Osteoblast (primary cell): ENCODE measurements around the gene NEK10. TPM values are rescaled to one million over a fixed set of nuclear protein-coding genes. Genes with fewer than 3 reads are reported as not detected.

ENCODE experiments used
- DNase-seq: peaks from one replicate; pipeline ENCODE4 v3.0.0; 2011; ENCODE audit warnings: low spot score, mixed read lengths; ENCODE audit not compliant: insufficient read length; ENCODE audit errors: missing footprints
- H2AFZ ChIP-seq: 2 replicates; pipeline ENCODE4 v1.6.0; 2011; ENCODE audit warnings: mild to moderate bottlenecking, low read length
- H3K27ac ChIP-seq: 2 replicates; pipeline ENCODE4 v1.5.1; 2011; ENCODE audit warnings: mild to moderate bottlenecking, low read depth, low read length, moderate library complexity
- H3K27me3 ChIP-seq: 2 replicates; pipeline ENCODE4 v1.6.0; 2012; ENCODE audit warnings: mild to moderate bottlenecking, control low read depth, inconsistent platforms, low read length, moderate library complexity; ENCODE audit not compliant: insufficient read depth
- H3K36me3 ChIP-seq: 2 replicates; pipeline ENCODE4 v1.5.1; 2011; ENCODE audit warnings: mild to moderate bottlenecking, low read length, control low read depth, moderate library complexity; ENCODE audit not compliant: insufficient read depth
- H3K4me1 ChIP-seq: 2 replicates; pipeline ENCODE4 v1.5.1; 2011; ENCODE audit warnings: mild to moderate bottlenecking, low read length, control low read depth, moderate library complexity; ENCODE audit not compliant: insufficient read depth
- H3K4me2 ChIP-seq: 2 replicates; pipeline ENCODE4 v1.6.0; 2011; ENCODE audit warnings: mild to moderate bottlenecking, low read length; ENCODE audit not compliant: insufficient read depth
- H3K4me3 ChIP-seq: fragments of 200-600 bp; sonication (generic); 3 replicates; pipeline ENCODE4 v1.5.1; 2012; ENCODE audit warnings: mild to moderate bottlenecking, low read length, inconsistent platforms; ENCODE audit not compliant: insufficient read depth
- H3K79me2 ChIP-seq: 2 replicates; pipeline ENCODE4 v1.6.0; 2012; ENCODE audit warnings: mild to moderate bottlenecking, low read length, control low read depth, inconsistent platforms; ENCODE audit not compliant: insufficient read depth
- H3K9me3 ChIP-seq: 2 replicates; pipeline ENCODE4 v1.5.1; 2011; ENCODE audit warnings: low read depth, low read length, control low read depth
- H4K20me1 ChIP-seq: 2 replicates; pipeline ENCODE4 v1.6.0; 2012; ENCODE audit warnings: mild to moderate bottlenecking, low read length, control low read depth; ENCODE audit not compliant: insufficient read depth
- total RNA-seq: library from RNA; depleted of rRNA; stranded (reverse); fragments of >200 nt; gene quantifications from 2 replicates; pipeline ENCODE4 v1.2.3, GENCODE V29; 2012
- TF ChIP-seq, protein P1 (sequence below): IDR thresholded peaks from 2 replicates; pipeline ENCODE4 v1.5.1; 2011; ENCODE audit warnings: mild to moderate bottlenecking, low read depth, low read length, moderate library complexity; ENCODE audit errors: extremely low read depth

NEK10 gene
- total RNA-seq, 1 donor = 69.8 TPM

DNA sequence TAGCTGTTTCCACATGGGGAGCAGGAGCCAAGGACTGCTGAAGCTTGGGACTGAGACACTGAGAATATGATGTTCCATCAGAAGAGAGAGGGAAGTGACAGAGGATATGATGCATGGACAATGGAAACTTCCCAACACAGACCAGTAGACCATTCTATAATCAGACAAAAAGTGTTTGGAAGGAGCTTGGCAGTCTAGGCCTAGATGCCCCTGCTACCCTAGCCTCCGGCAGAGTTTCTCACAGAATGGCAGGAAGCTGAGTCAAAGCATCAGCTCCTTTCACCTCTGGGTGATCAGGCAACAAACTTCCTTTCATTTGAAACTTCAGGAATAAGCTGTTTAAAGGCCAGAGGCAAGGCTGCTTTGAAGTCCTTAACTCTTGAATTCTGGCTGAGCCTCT lies 222.0 kb downstream of the NEK10 start:
- Histone ChIP-seq H2AFZ (no peak overlapping the region), H3K79me2 (no peaks in the 10 kb centered on the region), H3K9me3 (no peaks in the 10 kb centered on the region), H3K27me3 (no peaks in the 10 kb centered on the region), H3K4me2 (no peak overlapping the region), H3K27ac (no peak overlapping the region), H3K36me3 (no peaks in the 10 kb centered on the region), H3K4me1 (no peaks in the 10 kb centered on the region), H3K4me3 (no peak overlapping the region), H4K20me1 (no peaks in the 10 kb centered on the region)
- DNase-seq = no peak
- TF ChIP-seq, protein P1, sequence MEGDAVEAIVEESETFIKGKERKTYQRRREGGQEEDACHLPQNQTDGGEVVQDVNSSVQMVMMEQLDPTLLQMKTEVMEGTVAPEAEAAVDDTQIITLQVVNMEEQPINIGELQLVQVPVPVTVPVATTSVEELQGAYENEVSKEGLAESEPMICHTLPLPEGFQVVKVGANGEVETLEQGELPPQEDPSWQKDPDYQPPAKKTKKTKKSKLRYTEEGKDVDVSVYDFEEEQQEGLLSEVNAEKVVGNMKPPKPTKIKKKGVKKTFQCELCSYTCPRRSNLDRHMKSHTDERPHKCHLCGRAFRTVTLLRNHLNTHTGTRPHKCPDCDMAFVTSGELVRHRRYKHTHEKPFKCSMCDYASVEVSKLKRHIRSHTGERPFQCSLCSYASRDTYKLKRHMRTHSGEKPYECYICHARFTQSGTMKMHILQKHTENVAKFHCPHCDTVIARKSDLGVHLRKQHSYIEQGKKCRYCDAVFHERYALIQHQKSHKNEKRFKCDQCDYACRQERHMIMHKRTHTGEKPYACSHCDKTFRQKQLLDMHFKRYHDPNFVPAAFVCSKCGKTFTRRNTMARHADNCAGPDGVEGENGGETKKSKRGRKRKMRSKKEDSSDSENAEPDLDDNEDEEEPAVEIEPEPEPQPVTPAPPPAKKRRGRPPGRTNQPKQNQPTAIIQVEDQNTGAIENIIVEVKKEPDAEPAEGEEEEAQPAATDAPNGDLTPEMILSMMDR = no peak

DNA sequence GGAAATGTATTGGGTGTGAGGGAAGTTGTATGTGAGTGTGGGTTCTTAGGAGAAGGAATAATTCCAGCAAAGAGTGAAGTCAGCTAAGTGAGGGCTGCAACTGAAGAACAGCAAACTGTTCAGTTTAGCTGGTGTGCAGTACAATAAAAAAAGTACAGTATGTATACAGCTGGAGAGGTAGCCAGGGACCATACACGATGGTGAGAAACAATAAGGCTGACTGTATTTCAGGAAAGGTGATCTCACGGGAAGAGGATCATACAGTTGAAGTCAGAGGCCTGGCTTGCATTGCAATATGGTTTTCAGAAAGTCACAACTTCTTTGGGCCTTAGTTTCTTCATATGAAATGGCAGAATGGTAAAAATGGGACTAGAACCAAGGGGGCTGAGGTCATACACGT lies 222.4 kb downstream of the NEK10 start:
- no peaks in the 10 kb centered on the region for H3K27me3 ChIP-seq
- no peaks in the 10 kb centered on the region for H3K79me2 ChIP-seq
- H3K4me1 ChIP-seq = no peaks in the 10 kb centered on the region
- TF ChIP-seq, protein P1 = no peak
- no peak for DNase-seq
- no peaks in the 10 kb centered on the region for H3K9me3 ChIP-seq
- H3K27ac ChIP-seq = no peak overlapping the region
- H4K20me1 ChIP-seq = no peaks in the 10 kb centered on the region
- H3K36me3 ChIP-seq = no peaks in the 10 kb centered on the region
- no peak overlapping the region for H2AFZ ChIP-seq
- H3K4me3 ChIP-seq = no peak overlapping the region
- no peak overlapping the region for H3K4me2 ChIP-seq

DNA sequence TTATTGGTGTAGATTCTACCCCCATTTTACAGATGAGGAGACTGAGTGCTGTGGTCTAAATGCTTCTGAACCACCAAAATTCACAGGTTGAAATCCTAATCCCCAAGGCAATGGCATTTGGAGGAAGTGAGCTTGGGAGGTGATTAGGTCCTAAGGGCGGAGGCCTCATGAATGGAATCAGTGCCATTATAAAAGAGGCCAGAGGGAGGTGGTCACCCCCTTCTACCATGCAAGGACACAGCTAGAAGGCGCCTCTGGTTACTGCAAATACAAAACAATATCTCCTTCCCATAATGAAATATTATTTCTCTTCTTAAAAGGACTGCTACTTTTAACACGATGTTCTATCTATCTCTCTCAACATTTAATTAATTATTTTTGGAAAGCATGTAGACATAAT lies 223.5 kb downstream of the NEK10 start:
- Histone ChIP-seq H3K9me3 (no peaks in the 10 kb centered on the region), H3K4me3 (no peak overlapping the region)

DNA sequence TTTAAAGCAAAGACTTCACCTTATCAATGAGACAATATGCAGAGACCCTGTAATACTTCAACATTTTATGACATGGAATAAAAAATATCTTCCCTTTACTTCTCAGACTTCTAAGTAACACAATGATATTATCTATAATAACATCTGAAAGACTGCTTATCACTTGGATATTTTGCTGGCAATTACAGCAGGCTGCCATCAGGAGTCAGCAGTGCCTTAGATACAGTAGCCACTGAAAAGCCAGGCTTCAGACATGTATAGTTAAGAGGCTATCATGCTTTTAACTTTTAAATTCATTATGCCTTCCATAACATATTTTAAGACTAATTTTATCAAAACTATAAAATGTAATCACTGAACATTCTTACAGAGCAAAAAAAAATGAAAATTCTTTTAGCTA lies 227.5 kb downstream of the NEK10 start:
- H3K27me3 ChIP-seq = no peaks in the 10 kb centered on the region
- no peaks in the 10 kb centered on the region for H3K9me3 ChIP-seq
- no peak overlapping the region for H3K27ac ChIP-seq
- no peak overlapping the region for H3K4me3 ChIP-seq
- TF ChIP-seq, protein P1 = peak; percentile 12
- H3K4me2 ChIP-seq = no peak overlapping the region
- H4K20me1 ChIP-seq = no peaks in the 10 kb centered on the region
- no peaks in the 10 kb centered on the region for H3K36me3 ChIP-seq
- no peak overlapping the region for H2AFZ ChIP-seq
- no peaks in the 10 kb centered on the region for H3K4me1 ChIP-seq
- no peak for DNase-seq
- H3K79me2 ChIP-seq = no peaks in the 10 kb centered on the region

More for the DNA sequence above, 223.5 kb downstream of the NEK10 start:
- H3K79me2 ChIP-seq = no peaks in the 10 kb centered on the region
- H3K27me3 ChIP-seq = no peaks in the 10 kb centered on the region
- TF ChIP-seq, protein P1 = no peak
- no peaks in the 10 kb centered on the region for H3K36me3 ChIP-seq
- no peak overlapping the region for H2AFZ ChIP-seq
- H3K27ac ChIP-seq = no peak overlapping the region
- no peak for DNase-seq
- no peaks in the 10 kb centered on the region for H4K20me1 ChIP-seq
- H3K4me1 ChIP-seq = no peaks in the 10 kb centered on the region
- H3K4me2 ChIP-seq = no peak overlapping the region
